ENCODE measurements around the gene ARHGEF17.

DNA sequence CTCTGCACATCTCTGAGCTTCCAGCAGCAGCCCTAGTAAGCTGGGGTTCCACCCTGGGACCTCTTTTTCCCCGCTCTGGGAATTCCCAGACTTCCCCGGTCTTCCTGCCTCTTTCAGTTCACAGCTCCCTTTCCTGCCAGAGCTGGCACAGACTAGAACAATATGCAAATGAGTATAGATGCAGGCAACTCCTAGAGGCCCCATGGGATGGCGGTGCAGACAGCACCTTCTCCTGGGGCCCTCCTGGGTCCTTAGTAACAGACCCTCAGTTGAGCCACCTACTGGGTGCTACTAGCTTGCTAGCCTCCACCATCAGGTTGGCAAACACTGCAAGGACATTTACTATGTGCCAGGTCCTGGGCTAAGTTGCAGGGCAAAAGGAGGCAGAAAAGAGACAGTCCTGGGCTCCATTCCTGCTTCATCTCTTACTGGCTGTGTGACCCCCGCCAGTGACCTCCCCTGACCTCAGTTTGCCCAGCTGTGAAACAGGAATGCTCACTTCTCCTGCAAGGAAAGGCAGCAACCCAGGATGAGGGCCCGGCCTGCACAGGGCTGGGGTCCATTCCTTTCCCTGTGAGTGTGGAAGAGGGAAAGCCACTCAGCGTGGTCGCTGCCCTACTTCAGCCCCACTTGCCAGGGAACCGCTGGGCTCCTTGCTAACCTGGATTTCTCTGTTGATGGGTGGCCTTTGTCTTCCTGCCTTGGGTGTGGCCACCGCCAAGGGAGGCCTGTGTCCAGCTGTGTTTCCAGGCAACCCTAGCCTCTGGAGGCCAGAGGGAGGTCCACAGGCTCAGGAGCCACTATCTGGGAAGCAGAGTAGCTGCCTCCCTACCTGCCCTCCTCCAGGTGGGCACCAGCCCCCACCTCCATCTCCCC lies 75.4 kb downstream of the ARHGEF17 start:
- TF ChIP-seq CTCF (IDR thresholded peaks at IDR 0.05): no peak
- no peak for TF ChIP-seq POLR2A (IDR thresholded peaks at IDR 0.05)

Data from right lobe of liver (tissue), 4 donors.